Heart right ventricle (tissue), 16 donors: ENCODE data around the gene DVL2. TPM values are rescaled to one million over a fixed set of nuclear protein-coding genes. Genes with fewer than 3 reads are reported as not detected.
A peak's percentile ranks its signal among the peaks of the same experiment; 100 is the strongest.

Source experiments
- ATAC-seq, 8 donors: fragments of 200-7000 bp; cut with Tn5 transposase; one replicate each; pipeline ENCODE4 v1.9.1; 2020; ENCODE audit warnings: mild to moderate bottlenecking in 8 of 8, moderate library complexity in 8 of 8, moderate number of reproducible peaks in 1 of 8
- DNase-seq, 2 donors: peaks; one replicate each; pipeline ENCODE4 v3.0.0-alpha.2; 2020
- H3K27ac ChIP-seq, 10 donors: fragments of 200-600 bp; sonication (generic) in 2 of 10; one replicate each; pipeline versions ENCODE4 v1.5.0 to v1.8.0; 2020 to 2022; ENCODE audit warnings: mild to moderate bottlenecking in 3 of 10
- H3K27me3 ChIP-seq, 7 donors: fragments of 200-600 bp; one replicate each; pipeline ENCODE4 v1.8.0; 2021 to 2022; ENCODE audit warnings: mild to moderate bottlenecking in 2 of 7
- H3K36me3 ChIP-seq, 9 donors: fragments of 200-600 bp; sonication (generic) in 1 of 9; one replicate each; pipeline versions ENCODE4 v1.5.0 to v1.8.0; 2020 to 2022; ENCODE audit warnings: mild to moderate bottlenecking in 2 of 9
- H3K4me1 ChIP-seq, 9 donors: fragments of 200-600 bp; sonication (generic) in 1 of 9; one replicate each; pipeline versions ENCODE4 v1.5.0 to v1.8.0; 2020 to 2022; ENCODE audit warnings: mild to moderate bottlenecking in 4 of 9
- H3K4me3 ChIP-seq, 10 donors: fragments of 200-600 bp; sonication (generic) in 2 of 10; one replicate each; pipeline versions ENCODE4 v1.5.0 to v1.8.0; 2020 to 2022; ENCODE audit warnings: mild to moderate bottlenecking in 7 of 10, moderate library complexity in 2 of 10
- H3K9me3 ChIP-seq, 11 donors: fragments of 200-600 bp in 10 of 11; sonication (generic) in 2 of 11; one replicate each; pipeline versions ENCODE4 v1.5.0 to v1.8.0; 2013 to 2022; ENCODE audit warnings: mild to moderate bottlenecking in 2 of 11, control low read depth in 1 of 11, moderate library complexity in 1 of 11
- WGBS, 2 donors: extraction: QIAGEN DNeasy Blood & Tissue Kit; methylation state at CpG; one replicate each; pipeline ENCODE4 v1.1.7; 2013; ENCODE audit warnings: inconsistent platforms in 1 of 2; 5-methylcytosine and 5-hydroxymethylcytosine counted together
- intact Hi-C, 10 donors: fragments of 100-400 bp; cut with DNase I; formaldehyde crosslinking; loops; one replicate each; pipeline versions ENCODE4 v1.11.1 to v1.14.2; 2022
- polyA plus RNA-seq, 2 donors: library from polyadenylated mRNA; stranded (reverse); fragments of 200-250 nt; gene quantifications; one replicate each; pipeline ENCODE4 v1.2.3, GENCODE V29; 2013
- total RNA-seq, 10 donors: library from RNA; stranded (reverse); fragmentation: NEBNext Ultra II Directional in 3 of 10; extraction: Animal tissue kit (Norgen Biotek cat#: 25700) in 3 of 10; gene quantifications; one replicate each; pipeline versions ENCODE4 v1.2.1 to v1.2.4, GENCODE V29; 2021 to 2023
- TF ChIP-seq, protein P1 (sequence below), 9 donors: fragments of 200-600 bp; sonication (generic) in 2 of 9; IDR thresholded peaks; one replicate each; pipeline versions ENCODE4 v1.5.0 to v1.8.0; 2021 to 2022; ENCODE audit warnings: antibody characterized with exemption in 9 of 9, mild to moderate bottlenecking in 5 of 9, moderate library complexity in 1 of 9
- donor health status: Arrhythmogenic right ventricular cardiomyopathy.
- donor health status: ischemic (EF 13 %, LVEDD 7.1; RV severe dilation, severe dysfunction).
- donor health status: healthy with polysubstance abuse.
- donor health status: DM: no; HTN: yes; CAD: no.
- donor health status: DM: no; HTN: no; CAD: no.
- donor health status: ischemic (EF 25% LVEDD 6.9; RV normal size, moderate dysfunction).
- donor health status: ischemic (EF 25% LVEDD 5.7; RV mildly dilated, moderate dysfunction).
- donor health status: healthy.
- donor health status: DM: yes; HTN: yes; CAD: no.
- donor health status: Ischemic cardiomyopathy.
- donor health status: ischemic (EF 35%, LVEDD 5.7; RV mildly dilated, moderate dysfunction).
- donor health status: nonischemic (EF 11% LVEDD 7.7; RV severe dilation, severe dysfunction).
- donor health status: DM: yes; HTN: yes; CAD: no.
- donor health status: PGD.
- donor health status: ischemic (EF 29% LVEDD 5.4; RV normal size, mild dysfunction).
- donor health status: nonischemic (EF 23%, LVEDD 6.1; RV moderate dilation, normal function).

DVL2 gene
- total and polyA plus RNA-seq, 12 donors: 10.0 to 25.6 (median 18.0) TPM

DNA sequence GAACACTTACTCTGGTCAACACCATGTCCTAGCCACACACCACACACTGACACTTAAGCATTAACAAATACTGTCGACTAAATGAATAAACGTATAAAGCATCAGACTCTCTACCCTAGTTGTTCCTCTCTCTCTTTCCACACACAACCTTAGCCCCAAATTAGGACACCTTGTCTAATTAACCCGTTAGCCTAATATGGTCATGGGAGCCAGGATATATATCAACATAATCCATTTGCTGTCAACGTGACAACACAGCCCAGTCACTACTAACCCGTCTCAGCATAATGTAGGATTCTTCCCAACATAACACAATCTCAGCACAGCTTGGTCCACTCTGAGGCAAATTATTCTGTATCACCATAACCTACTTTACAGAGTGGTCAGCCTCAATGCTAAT, 2.2 kb downstream of the DVL2 start:
- Histone ChIP-seq H3K36me3 (peaks cover 0 to 57% (median 26%) of the 10 kb centered on the region in 9 donors), H3K4me1 (peaks cover 0 to 50% (median 40%) of the 10 kb centered on the region in 9 donors), H3K27ac (no peak overlapping the region), H3K27me3 (no peaks in the 10 kb centered on the region), H3K9me3 (no peaks in the 10 kb centered on the region), H3K4me3 (no peak overlapping the region)
- ATAC-seq (no peak), DNase-seq (no peak)
- intact Hi-C loops: no loop called here
- WGBS, 2 donors: 81 to 83% methylated on average over 5 of the region's 5 CpGs
- TF ChIP-seq, protein P1, sequence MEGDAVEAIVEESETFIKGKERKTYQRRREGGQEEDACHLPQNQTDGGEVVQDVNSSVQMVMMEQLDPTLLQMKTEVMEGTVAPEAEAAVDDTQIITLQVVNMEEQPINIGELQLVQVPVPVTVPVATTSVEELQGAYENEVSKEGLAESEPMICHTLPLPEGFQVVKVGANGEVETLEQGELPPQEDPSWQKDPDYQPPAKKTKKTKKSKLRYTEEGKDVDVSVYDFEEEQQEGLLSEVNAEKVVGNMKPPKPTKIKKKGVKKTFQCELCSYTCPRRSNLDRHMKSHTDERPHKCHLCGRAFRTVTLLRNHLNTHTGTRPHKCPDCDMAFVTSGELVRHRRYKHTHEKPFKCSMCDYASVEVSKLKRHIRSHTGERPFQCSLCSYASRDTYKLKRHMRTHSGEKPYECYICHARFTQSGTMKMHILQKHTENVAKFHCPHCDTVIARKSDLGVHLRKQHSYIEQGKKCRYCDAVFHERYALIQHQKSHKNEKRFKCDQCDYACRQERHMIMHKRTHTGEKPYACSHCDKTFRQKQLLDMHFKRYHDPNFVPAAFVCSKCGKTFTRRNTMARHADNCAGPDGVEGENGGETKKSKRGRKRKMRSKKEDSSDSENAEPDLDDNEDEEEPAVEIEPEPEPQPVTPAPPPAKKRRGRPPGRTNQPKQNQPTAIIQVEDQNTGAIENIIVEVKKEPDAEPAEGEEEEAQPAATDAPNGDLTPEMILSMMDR (IDR thresholded peaks at IDR 0.05): no peak

DNA sequence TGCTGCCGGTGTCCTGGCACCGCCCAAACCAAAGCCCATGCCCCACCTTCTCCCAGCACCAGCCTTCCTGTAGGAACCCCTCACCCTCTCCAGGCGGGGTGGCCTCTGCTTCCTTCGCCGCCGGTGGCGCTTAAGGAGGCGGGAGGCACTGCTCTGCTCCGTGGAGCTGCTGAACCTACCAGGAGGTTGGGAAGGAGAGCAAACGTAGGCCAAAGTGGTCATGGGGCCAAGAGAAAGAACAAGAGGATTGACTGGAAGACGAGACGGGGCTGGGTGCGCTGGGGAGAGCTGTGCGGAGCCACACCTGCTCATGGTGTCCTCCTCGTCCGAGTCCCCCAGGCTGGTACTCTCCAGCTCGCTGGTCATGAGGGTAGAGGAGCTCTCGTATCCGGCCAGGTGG, 4.8 kb downstream of the DVL2 start:
- 96 to 97% methylated on average over 19 of the region's 19 CpGs for WGBS, 2 donors
- ATAC-seq (no peak), DNase-seq (no peak)
- intact Hi-C loops: no loop called here
- Histone ChIP-seq H3K4me3 (no peak overlapping the region), H3K4me1 (peaks cover 0 to 47% (median 26%) of the 10 kb centered on the region in 9 donors), H3K27ac (no peak overlapping the region), H3K36me3 (peaks cover 0 to 64% (median 39%) of the 10 kb centered on the region in 9 donors), H3K9me3 (no peaks in the 10 kb centered on the region), H3K27me3 (no peaks in the 10 kb centered on the region)
- TF ChIP-seq, protein P1 (IDR thresholded peaks at IDR 0.05): no peak

DNA sequence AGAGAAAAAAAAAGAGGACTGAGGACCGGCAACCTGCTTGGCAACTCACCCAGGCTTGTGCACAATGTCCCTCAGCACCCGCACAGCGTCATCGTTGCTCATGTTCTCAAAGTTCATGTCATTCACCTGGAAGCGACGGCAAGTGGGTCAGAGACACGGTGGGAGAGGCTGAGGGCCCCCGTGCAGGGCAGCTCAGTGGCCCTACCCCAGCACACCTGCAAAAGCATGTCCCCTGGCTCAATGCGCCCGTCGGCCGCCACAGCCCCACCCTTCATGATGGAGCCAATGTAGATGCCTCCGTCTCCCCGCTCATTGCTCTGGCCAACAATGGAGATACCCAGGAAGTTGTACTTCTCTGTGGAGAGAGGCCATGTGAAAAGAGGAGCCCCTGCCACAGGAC, 5.4 kb downstream of the DVL2 start:
- H3K27me3 ChIP-seq: no peaks in the 10 kb centered on the region
- DNase-seq (no peak), ATAC-seq (no peak)
- H3K36me3 ChIP-seq: peaks cover 0 to 70% (median 45%) of the 10 kb centered on the region in 9 donors
- H3K9me3 ChIP-seq: no peaks in the 10 kb centered on the region
- 91 to 92% methylated on average over 14 of the region's 14 CpGs for WGBS, 2 donors
- H3K4me3 ChIP-seq: no peak overlapping the region
- H3K27ac ChIP-seq: no peak overlapping the region
- intact Hi-C loops: no loop called here
- TF ChIP-seq, protein P1 (IDR thresholded peaks at IDR 0.05): no peak
- H3K4me1 ChIP-seq: peaks cover 0 to 52% (median 30%) of the 10 kb centered on the region in 9 donors

DNA sequence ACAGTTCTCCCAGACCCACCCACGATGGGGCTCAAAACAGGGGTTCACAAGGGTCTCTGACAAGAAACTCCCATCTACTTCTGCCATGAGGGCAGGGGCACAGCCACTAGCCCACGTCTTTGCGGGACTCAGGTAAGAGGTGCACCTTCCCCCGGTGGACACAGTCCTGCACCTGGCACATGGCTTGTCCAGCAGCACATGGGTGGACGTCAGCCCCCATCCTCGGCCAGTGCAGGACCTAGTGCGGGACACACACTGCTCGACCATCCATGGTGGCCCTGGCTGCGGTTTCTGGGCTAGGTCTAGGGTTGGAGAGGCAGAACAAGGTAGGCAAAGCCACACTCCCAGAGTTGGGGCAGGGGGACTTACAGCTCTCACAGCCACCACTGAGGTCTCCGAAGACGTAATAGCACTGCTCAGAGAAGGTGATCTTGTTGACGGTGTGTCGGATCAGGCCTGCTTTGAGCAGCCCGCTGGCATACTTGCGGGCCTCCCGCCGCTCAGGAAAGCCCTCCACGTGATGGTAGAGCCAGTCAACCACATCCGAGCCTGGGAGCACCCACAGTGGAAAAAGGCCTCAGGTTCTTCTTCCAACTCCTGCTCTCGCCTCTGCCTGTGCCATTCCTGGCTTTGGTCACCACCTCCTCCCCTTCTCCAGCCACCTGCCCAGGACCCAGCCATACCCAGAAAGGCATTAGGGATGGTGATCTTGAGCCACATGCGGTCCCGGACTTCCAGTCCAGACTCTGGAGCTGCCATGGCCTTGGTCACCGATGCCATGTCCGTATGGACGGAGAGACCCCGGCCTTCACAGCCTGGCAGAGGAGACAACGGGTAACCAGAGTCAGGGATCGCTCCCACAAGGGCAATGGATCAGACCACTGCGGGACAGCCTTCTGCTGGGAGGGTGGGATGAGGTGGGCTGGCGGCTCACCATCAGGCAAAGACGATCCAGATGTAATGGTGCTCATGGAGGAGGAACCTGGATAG, 7.3 kb downstream of the DVL2 start:
- ATAC-seq (no peak), DNase-seq (peak in 1 of 2 donors; percentile 3)
- intact Hi-C loops: no loop called here
- H3K9me3 ChIP-seq: no peaks in the 10 kb centered on the region
- peaks cover 0 to 89% (median 50%) of the 10 kb centered on the region in 9 donors for H3K36me3 ChIP-seq
- H3K27ac ChIP-seq: no peak overlapping the region
- TF ChIP-seq, protein P1 (IDR thresholded peaks at IDR 0.05): no peak
- no peak overlapping the region for H3K4me3 ChIP-seq
- WGBS, 2 donors: 93 to 94% methylated on average over 31 of the region's 31 CpGs
- peaks cover 0 to 45% (median 17%) of the 10 kb centered on the region in 9 donors for H3K4me1 ChIP-seq
- no peaks in the 10 kb centered on the region for H3K27me3 ChIP-seq
